ENCODE results near the gene MINK1.

GRCh38 chr17:4928881-4929280 lies 95.7 kb downstream of the MINK1 start:
- no peak for TF ChIP-seq CTCF (IDR thresholded peaks at IDR 0.05)
- TF ChIP-seq SMAD3 (CRISPR knock-in tag; IDR thresholded peaks at IDR 0.05; ENCODE audit: borderline replicate concordance), result no peak
- TF ChIP-seq, protein P1, sequence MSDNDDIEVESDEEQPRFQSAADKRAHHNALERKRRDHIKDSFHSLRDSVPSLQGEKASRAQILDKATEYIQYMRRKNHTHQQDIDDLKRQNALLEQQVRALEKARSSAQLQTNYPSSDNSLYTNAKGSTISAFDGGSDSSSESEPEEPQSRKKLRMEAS (CRISPR knock-in tag; IDR thresholded peaks at IDR 0.05), result no peak
- TF ChIP-seq SOX15 (CRISPR knock-in tag; IDR thresholded peaks at IDR 0.05), result no peak
- TF ChIP-seq TCF7 (CRISPR knock-in tag; IDR thresholded peaks at IDR 0.05; ENCODE audit: low read depth), result no peak
- TF ChIP-seq, protein P2, sequence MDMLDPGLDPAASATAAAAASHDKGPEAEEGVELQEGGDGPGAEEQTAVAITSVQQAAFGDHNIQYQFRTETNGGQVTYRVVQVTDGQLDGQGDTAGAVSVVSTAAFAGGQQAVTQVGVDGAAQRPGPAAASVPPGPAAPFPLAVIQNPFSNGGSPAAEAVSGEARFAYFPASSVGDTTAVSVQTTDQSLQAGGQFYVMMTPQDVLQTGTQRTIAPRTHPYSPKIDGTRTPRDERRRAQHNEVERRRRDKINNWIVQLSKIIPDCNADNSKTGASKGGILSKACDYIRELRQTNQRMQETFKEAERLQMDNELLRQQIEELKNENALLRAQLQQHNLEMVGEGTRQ (CRISPR knock-in tag; IDR thresholded peaks at IDR 0.05), result no peak
- TF ChIP-seq NFE2L1 (CRISPR knock-in tag; IDR thresholded peaks at IDR 0.05), result no peak
- TF ChIP-seq CREM (CRISPR knock-in tag; IDR thresholded peaks at IDR 0.05), result no peak
- TF ChIP-seq, protein P3, sequence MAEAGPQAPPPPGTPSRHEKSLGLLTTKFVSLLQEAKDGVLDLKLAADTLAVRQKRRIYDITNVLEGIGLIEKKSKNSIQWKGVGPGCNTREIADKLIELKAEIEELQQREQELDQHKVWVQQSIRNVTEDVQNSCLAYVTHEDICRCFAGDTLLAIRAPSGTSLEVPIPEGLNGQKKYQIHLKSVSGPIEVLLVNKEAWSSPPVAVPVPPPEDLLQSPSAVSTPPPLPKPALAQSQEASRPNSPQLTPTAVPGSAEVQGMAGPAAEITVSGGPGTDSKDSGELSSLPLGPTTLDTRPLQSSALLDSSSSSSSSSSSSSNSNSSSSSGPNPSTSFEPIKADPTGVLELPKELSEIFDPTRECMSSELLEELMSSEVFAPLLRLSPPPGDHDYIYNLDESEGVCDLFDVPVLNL (CRISPR knock-in tag; IDR thresholded peaks at IDR 0.05; ENCODE audit: borderline replicate concordance, low read depth), result no peak
- TF ChIP-seq HMGA2 (CRISPR knock-in tag; IDR thresholded peaks at IDR 0.05), result no peak
- TF ChIP-seq ZNF416 (CRISPR knock-in tag; IDR thresholded peaks at IDR 0.05), result no peak
- TF ChIP-seq RORB (CRISPR knock-in tag; IDR thresholded peaks at IDR 0.05), result no peak
- TF ChIP-seq CBFB (CRISPR knock-in tag; IDR thresholded peaks at IDR 0.05; ENCODE audit: low read depth), result no peak
- TF ChIP-seq JUN (CRISPR knock-in tag; IDR thresholded peaks at IDR 0.05), result no peak

Data from WTC11 (cell line).